ENCODE measurements around the gene AFAP1.
A peak's percentile ranks its signal among the peaks of the same experiment; 100 is the strongest.

Gene AFAP1

DNA sequence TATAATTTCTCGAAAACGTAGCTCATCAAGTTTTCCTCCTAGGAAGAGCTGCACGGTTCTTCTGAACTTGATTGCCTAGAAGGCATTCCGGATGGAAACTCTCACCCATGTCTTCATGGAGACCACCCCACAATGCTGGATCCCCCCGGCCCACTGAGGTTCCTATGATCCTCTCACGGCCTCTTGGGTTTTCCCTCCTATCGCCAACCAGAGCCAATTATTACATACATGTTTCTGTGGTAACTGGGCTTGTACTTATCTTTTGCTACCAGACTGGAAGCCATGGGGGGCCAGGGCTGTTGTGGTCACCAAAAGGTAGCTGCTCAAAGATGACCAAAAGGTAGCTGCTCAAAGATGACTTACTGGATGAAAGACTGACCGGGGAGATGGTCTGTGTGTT is 131.5 kb downstream of the AFAP1 start:
- Histone ChIP-seq H3K36me3 (ENCODE audit: control insufficient read depth, low read depth, low read length) (no peaks in the 10 kb centered on the region), H3K9me3 (ENCODE audit: control insufficient read depth, low read depth, low read length) (no peaks in the 10 kb centered on the region), H3K4me3 (ENCODE audit: low read length) (no peak overlapping the region), H3K9ac (ENCODE audit: low read length) (no peak overlapping the region), H3K4me1 (ENCODE audit: control insufficient read depth, low read depth, low read length) (peaks cover 28% of the 10 kb centered on the region), H3K27ac (ENCODE audit: low read length) (no peak overlapping the region), H3K27me3 (ENCODE audit: control insufficient read depth, insufficient read depth, low read length) (no peaks in the 10 kb centered on the region)

DNA sequence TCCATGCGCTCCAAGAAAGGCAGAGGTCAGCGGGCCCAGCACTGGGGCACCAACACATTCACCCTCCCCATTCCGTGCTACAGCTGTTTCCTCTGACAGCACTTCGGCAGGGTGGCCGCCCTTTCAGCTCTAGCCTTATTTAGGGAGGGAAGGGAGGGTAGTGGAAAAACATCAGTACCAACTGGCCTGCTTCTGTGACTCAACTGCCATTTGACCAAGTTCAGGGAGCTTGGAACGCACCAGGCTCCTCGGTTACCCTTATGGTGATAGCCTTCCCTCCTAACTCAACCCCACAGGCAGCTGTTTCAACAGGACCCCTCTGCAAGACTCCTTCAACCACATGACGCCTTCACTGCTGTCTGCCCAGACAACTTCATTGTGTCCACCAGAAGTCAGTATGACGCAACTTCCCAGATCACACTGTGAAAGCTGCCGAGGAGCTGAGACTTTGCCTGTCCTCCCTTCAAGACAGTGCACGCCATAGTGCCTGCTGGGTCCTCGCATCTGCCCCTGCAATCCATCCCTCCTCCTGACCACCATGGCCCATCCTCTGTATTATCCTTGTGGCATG is 132.2 kb downstream of the AFAP1 start:
- H3K9me3 ChIP-seq (ENCODE audit: control insufficient read depth, low read depth, low read length): no peaks in the 10 kb centered on the region
- H3K4me3 ChIP-seq (ENCODE audit: low read length): no peak overlapping the region
- H3K9ac ChIP-seq (ENCODE audit: low read length): no peak overlapping the region
- H3K36me3 ChIP-seq (ENCODE audit: control insufficient read depth, low read depth, low read length): no peaks in the 10 kb centered on the region
- peaks cover 28% of the 10 kb centered on the region for H3K4me1 ChIP-seq (ENCODE audit: control insufficient read depth, low read depth, low read length)
- H3K27me3 ChIP-seq (ENCODE audit: control insufficient read depth, insufficient read depth, low read length): no peaks in the 10 kb centered on the region
- no peak overlapping the region for H3K27ac ChIP-seq (ENCODE audit: low read length)

DNA sequence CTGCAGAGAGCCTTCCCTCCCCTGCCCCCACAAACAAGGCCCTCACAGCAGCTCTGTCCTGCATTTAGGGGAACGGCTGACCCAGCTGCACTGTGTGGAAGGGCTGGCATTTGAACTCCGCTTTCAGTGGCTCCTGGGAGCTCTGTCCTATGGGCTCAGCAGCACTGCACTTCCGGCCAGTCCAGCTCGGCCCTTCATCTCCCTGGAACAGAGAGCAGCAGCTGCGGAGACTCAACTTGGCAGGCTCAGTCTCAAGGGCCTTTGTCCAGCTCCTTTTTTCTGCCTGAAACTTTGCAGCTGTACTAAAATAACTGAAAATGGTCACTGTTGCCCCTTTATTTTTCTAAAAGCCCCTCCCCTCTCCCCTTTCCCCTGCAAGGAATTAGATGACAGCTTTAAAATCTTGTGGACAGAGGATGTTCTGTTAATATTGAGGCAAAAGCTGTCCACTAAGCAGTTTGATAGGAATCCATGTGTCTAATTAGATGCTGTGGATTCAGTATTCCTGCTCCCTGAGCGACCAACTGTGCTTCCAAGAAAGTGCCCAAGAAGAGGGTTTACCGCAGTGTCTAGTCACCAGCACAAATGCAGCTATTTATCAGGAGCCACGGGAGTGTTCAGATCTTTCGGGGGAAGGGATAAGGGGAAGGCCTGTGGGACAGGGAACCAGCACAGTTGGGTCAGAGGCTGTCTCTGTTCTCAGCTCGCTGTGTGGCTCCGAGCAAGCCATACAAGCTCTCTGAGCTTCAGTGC is 133.1 kb downstream of the AFAP1 start:
- H3K27me3 ChIP-seq (ENCODE audit: control insufficient read depth, insufficient read depth, low read length): no peaks in the 10 kb centered on the region
- H3K4me1 ChIP-seq (ENCODE audit: control insufficient read depth, low read depth, low read length): peaks cover 28% of the 10 kb centered on the region
- no peak overlapping the region for H3K4me3 ChIP-seq (ENCODE audit: low read length)
- H3K36me3 ChIP-seq (ENCODE audit: control insufficient read depth, low read depth, low read length): no peaks in the 10 kb centered on the region
- no peaks in the 10 kb centered on the region for H3K9me3 ChIP-seq (ENCODE audit: control insufficient read depth, low read depth, low read length)
- peak overlapping the region; percentile 3 for H3K9ac ChIP-seq (ENCODE audit: low read length)
- no peak overlapping the region for H3K27ac ChIP-seq (ENCODE audit: low read length)

DNA sequence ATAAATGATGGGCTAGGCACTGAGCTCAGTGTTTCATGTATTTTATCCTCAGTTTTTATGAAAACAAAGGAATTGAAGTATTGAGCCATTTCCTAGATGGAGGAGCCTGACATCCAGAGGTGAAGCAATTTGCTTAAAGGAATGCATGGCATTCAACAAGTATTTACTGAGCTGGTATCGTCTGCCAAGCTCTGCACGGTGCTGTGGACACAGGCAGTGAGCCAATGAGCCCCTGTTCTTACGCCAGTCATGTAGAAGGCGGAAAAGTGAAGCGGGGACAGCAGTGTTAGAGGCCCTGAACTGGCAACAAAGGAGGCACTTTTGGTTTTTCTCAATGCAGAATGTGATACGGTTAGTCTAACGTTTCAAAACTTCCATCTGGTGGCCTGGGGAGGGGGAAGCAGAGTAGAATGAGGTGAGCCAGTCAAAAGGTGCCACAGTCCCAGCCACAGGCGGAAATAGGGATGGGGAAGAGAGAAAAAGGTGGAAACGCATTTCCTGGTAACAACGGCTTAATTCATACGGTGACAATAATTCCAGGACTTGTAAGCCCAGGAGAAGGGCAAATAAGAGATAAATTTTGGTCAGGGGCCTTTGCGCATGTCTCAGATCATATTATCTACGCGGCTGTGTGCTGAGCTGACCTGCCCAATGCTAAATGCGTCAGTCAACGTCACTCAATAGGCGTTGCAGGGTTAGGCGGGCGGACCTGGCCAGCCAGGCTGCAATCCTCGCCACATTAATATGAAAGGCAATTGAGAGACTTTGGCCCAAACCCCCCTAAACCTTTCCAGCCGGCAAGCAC is 133.9 kb downstream of the AFAP1 start:
- no peak overlapping the region for H3K4me3 ChIP-seq (ENCODE audit: low read length)
- no peaks in the 10 kb centered on the region for H3K36me3 ChIP-seq (ENCODE audit: control insufficient read depth, low read depth, low read length)
- H3K27ac ChIP-seq (ENCODE audit: low read length): no peak overlapping the region
- no peaks in the 10 kb centered on the region for H3K9me3 ChIP-seq (ENCODE audit: control insufficient read depth, low read depth, low read length)
- H3K27me3 ChIP-seq (ENCODE audit: control insufficient read depth, insufficient read depth, low read length): no peaks in the 10 kb centered on the region
- peaks cover 28% of the 10 kb centered on the region for H3K4me1 ChIP-seq (ENCODE audit: control insufficient read depth, low read depth, low read length)
- H3K9ac ChIP-seq (ENCODE audit: low read length): no peak overlapping the region

DNA sequence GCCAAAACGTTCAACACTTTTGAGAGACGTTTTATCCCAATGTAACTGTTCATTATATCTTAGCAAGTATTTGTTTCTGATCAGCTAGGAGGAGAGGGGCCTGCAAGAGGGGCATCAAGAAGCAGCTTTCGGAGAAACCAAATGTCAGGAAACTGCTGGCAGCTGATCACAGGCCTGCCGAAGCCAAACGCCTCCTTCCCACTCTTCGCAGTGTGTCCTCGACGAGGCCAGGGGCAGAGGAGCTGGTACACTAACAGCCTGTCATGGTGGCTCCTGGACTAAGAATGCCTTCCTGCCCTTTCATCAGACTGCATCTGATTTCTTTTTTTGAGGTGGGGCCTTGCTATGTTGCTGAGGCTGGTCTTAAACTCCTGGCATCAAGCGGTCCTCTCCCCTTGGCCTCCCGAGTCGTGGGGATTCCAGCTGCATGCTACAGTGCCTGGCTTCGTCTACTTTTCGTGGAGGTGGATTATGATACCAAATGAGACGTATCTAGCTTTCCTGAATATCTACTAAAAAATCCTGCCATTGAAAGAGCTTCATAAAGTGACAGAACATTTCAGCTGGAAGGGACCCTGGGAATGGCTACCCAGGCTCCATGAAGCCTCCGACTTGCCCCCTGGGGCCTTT is 134.8 kb downstream of the AFAP1 start:
- Histone ChIP-seq H3K4me3 (ENCODE audit: low read length) (no peak overlapping the region), H3K4me1 (ENCODE audit: control insufficient read depth, low read depth, low read length) (peaks cover 28% of the 10 kb centered on the region), H3K9ac (ENCODE audit: low read length) (no peak overlapping the region), H3K27ac (ENCODE audit: low read length) (no peak overlapping the region), H3K9me3 (ENCODE audit: control insufficient read depth, low read depth, low read length) (no peaks in the 10 kb centered on the region), H3K27me3 (ENCODE audit: control insufficient read depth, insufficient read depth, low read length) (no peaks in the 10 kb centered on the region), H3K36me3 (ENCODE audit: control insufficient read depth, low read depth, low read length) (no peaks in the 10 kb centered on the region)

DNA sequence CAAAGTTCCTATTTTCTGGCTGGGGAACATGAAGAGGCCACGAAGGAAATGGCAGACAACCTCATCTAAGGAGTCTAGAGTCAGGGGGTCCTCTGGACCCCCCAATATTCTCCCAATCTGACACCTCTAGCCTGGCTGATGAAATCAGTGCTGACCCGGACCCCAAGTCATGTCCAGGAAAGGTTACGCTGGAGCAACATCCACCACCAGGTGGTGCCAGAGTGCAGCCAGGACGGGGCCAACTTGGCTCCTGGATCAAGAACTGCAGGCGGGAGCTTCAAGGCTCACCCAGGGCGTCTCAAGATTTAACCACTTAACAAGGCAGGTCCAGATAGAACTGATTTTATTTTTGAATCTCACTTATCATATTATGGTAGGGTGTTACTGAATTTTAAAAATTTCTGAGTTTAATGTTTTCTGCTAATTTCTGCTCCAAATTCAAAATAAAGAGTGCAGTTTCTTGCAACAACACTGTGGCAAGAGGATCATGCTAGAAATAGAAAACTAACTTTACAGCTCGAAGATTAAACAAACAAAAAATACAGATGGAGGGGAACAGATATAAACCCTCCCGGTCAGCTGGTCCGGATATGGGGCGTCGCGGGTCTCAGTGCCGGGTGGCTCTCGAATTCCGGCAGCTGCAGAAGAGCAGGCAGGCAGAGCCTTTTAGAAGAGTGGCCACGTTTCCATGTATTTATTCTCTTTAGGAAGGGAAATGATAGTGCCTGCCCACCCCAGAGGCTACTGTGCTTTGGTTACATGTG is 135.5 kb downstream of the AFAP1 start:
- peak overlapping the region; percentile 81 for H3K27ac ChIP-seq (ENCODE audit: low read length)
- H3K9me3 ChIP-seq (ENCODE audit: control insufficient read depth, low read depth, low read length): no peaks in the 10 kb centered on the region
- H3K4me3 ChIP-seq (ENCODE audit: low read length): no peak overlapping the region
- peak overlapping the region; percentile 46 for H3K9ac ChIP-seq (ENCODE audit: low read length)
- no peaks in the 10 kb centered on the region for H3K36me3 ChIP-seq (ENCODE audit: control insufficient read depth, low read depth, low read length)
- H3K27me3 ChIP-seq (ENCODE audit: control insufficient read depth, insufficient read depth, low read length): no peaks in the 10 kb centered on the region
- peaks cover 28% of the 10 kb centered on the region for H3K4me1 ChIP-seq (ENCODE audit: control insufficient read depth, low read depth, low read length)

DNA sequence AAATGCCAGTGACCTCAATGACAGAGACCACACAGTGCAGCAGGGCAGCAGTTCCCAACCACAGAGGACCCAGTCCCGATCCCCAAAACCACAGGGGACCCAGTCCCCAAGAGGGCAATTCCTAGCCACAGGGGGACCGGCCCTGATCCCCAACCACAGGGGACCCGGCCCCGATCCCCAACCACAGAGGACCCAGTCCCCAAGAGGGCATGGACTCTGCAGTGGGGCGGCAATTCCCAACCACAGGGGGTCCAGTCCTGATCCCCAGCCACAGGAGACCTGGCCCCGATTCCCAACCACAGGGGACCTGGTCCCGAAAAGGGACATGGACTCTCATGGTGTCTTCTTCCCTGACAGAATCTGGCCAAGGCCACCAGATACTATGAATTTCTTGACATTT is 136.3 kb downstream of the AFAP1 start:
- Histone ChIP-seq H3K27ac (ENCODE audit: low read length) (peak overlapping the region; percentile 81), H3K36me3 (ENCODE audit: control insufficient read depth, low read depth, low read length) (no peaks in the 10 kb centered on the region), H3K9me3 (ENCODE audit: control insufficient read depth, low read depth, low read length) (no peaks in the 10 kb centered on the region), H3K4me1 (ENCODE audit: control insufficient read depth, low read depth, low read length) (peaks cover 28% of the 10 kb centered on the region), H3K4me3 (ENCODE audit: low read length) (no peak overlapping the region), H3K27me3 (ENCODE audit: control insufficient read depth, insufficient read depth, low read length) (no peaks in the 10 kb centered on the region), H3K9ac (ENCODE audit: low read length) (peak overlapping the region; percentile 46)

DNA sequence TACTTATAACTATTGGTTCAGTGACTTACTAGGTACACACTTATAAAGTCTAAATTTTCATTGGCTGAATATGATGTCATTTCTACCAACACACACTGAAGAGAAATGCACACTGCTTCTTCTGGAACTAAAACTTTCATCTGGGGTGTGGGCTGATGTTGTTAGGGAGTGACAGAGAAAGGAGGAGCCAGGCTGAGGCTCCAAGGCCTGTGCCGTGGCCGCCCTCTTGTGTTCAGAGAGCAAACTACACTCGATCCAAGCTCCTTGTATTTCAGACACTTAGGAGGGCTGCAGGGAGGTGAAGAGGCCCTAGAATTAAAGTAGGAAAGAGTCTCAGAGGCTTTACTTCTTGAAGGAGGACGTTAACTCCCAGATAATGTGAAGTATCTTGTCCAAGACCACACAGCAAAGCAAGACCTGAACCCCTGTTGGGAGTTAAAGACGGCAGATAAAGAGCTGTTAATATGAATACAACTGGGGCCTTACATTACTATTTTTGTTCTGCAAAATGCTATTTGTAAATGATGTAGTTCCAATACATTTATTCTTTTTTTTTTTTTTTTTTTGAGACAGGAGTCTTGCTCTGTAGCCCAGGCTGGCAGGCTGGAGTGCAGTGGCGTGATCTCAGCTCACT is 137.5 kb downstream of the AFAP1 start:
- Histone ChIP-seq H3K27me3 (ENCODE audit: control insufficient read depth, insufficient read depth, low read length) (no peaks in the 10 kb centered on the region), H3K27ac (ENCODE audit: low read length) (no peak overlapping the region), H3K9me3 (ENCODE audit: control insufficient read depth, low read depth, low read length) (no peaks in the 10 kb centered on the region), H3K9ac (ENCODE audit: low read length) (no peak overlapping the region), H3K4me3 (ENCODE audit: low read length) (no peak overlapping the region), H3K4me1 (ENCODE audit: control insufficient read depth, low read depth, low read length) (peaks cover 28% of the 10 kb centered on the region), H3K36me3 (ENCODE audit: control insufficient read depth, low read depth, low read length) (no peaks in the 10 kb centered on the region)

DNA sequence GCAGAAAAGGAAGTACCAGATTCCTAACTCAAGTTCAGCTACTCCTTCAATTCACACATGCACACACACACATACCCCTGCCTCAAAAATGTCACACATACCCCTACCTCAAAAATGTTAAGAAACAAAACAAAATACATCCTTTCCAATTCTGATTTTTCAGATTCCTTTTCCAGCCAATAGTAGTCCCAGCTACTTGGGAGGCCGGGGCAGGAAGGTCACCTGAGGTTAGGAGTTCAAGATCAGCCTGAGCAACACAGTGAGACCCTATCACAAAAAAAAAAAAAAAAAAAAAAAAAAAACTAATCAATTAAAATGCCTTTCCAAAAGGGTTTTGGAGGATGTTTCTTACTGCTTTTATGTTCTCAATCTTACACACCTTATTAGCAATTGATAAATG is 138.0 kb downstream of the AFAP1 start:
- H3K4me3 ChIP-seq (ENCODE audit: low read length): no peak overlapping the region
- H3K9ac ChIP-seq (ENCODE audit: low read length): no peak overlapping the region
- H3K9me3 ChIP-seq (ENCODE audit: control insufficient read depth, low read depth, low read length): no peaks in the 10 kb centered on the region
- H3K36me3 ChIP-seq (ENCODE audit: control insufficient read depth, low read depth, low read length): no peaks in the 10 kb centered on the region
- H3K27me3 ChIP-seq (ENCODE audit: control insufficient read depth, insufficient read depth, low read length): no peaks in the 10 kb centered on the region
- H3K27ac ChIP-seq (ENCODE audit: low read length): no peak overlapping the region
- peaks cover 23% of the 10 kb centered on the region for H3K4me1 ChIP-seq (ENCODE audit: control insufficient read depth, low read depth, low read length)

DNA sequence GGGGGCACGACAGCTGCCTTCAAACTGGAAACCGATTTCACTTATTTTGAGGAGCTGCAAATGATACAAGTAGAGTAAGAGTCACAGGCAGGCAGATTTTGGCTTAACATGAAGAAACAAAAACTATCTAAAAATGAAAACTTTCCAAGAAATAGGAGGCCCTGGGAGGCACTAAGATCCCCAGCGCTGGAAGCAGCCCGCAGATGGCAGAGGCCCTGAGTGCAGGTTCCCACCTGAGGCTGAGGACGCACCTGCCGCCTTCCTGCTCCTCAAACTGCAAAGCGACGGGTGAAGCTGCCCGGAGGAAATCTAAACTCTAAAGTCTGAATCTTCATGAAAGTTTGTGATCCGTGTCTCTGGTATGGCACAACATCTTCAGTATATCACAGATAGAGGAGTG is 138.7 kb downstream of the AFAP1 start:
- Histone ChIP-seq H3K27me3 (ENCODE audit: control insufficient read depth, insufficient read depth, low read length) (no peaks in the 10 kb centered on the region), H3K36me3 (ENCODE audit: control insufficient read depth, low read depth, low read length) (no peaks in the 10 kb centered on the region), H3K9ac (ENCODE audit: low read length) (no peak overlapping the region), H3K27ac (ENCODE audit: low read length) (no peak overlapping the region), H3K9me3 (ENCODE audit: control insufficient read depth, low read depth, low read length) (no peaks in the 10 kb centered on the region), H3K4me3 (ENCODE audit: low read length) (no peak overlapping the region), H3K4me1 (ENCODE audit: control insufficient read depth, low read depth, low read length) (peaks cover 17% of the 10 kb centered on the region)
